GM19452 (cell line): ENCODE results near the gene YIPF5.

Experiments
- ATAC-seq: cut with Tn5 transposase; IDR thresholded peaks from one replicate; pipeline ENCODE4 v1.9.1; 2021; ENCODE audit not compliant: unreplicated experiment

The YIPF5 gene

GRCh38 chr5:144170276-144171024 is at the start of gene YIPF5, which contains the start of gene KCTD16:
Gene YIPF5, minus strand, starts transcription at chr5:144170659. Its CDS starts 704 bp downstream, at chr5:144169955.
Gene KCTD16, plus strand, starts transcription at chr5:144170873.
- ATAC-seq, result peak; percentile 99

GRCh38 chr5:144219869-144220268 is 49.4 kb upstream of the YIPF5 start:
- no peak for ATAC-seq

GRCh38 chr5:144210655-144211054 is 40.2 kb upstream of the YIPF5 start:
- no peak for ATAC-seq

GRCh38 chr5:144209361-144209760 is 38.9 kb upstream of the YIPF5 start:
- ATAC-seq, result no peak

DNA sequence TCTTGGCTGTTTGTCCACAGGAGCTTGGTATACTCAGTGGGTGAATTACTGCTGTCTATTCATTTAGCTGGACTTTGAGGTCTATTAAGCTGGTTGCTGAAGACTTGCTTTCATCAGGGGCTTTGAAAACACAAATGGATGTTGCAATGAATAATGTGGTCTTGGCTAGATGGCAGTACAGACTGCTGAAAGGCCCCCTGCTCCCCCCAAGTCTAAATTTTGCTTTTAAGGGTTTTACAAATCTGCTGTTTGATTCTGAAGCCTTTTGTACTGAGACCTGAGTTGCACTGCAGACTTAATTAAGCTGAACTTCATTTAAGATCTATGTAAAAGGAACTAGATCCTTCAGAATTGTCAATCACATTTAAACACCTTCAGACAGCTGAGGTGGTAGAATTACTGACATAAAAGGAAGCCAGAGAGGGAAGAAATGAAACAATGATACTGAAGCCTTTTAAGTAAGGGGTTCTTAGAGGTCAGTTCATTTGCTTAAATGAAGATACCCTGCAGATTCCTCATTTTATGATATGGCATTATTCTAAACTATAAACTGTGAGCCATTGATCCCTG is 37.5 kb upstream of the YIPF5 start:
- no peak for ATAC-seq

GRCh38 chr5:144206141-144206540 is 35.7 kb upstream of the YIPF5 start:
- ATAC-seq, result no peak

GRCh38 chr5:144205141-144205551 is 34.7 kb upstream of the YIPF5 start:
- no peak for ATAC-seq

DNA sequence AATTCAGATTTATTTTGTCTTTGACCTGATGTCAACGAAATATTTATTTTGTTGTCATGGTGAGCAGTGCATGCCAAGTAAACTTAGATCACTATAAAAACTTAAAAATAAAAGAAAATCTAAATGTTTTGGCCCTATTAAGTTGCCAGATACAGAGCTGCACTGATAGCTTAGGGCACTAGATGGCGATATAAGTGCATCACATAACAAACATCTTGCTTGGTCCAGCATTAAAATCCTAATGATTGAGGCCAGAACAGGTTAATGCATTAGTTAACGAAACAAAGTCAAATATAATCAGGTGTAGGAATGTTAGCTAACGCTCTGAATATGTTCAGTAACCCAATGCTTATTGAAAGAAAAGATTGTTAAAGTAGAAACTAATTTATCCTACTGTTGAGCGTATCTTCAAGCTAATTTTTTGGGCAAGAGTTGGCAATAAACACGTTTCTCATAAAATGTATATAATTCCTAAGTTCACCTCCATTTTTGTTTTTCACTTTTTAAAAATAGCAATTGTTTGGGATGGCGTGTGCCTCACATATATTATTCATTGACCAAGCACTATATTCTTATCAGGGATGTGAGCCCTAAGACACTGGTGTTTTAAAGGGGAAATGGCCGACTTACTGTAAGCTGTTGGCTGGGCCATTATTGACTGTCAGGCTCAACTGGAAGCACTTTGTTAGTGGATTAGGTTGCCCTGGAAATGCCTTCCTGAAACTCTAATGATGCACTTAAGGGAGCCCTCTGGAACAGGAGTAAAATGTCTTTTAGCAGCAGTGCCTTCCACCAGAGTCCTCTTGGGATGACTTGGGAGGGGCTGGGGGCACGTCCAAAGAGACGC is 33.5 kb upstream of the YIPF5 start:
- peak; percentile 80 for ATAC-seq

GRCh38 chr5:144202726-144203125 is 32.3 kb upstream of the YIPF5 start:
- ATAC-seq, result no peak

- ATAC-seq, result no peak
Measured at GRCh38 chr5:144202072-144202471, 31.6 kb upstream of the YIPF5 start.

DNA sequence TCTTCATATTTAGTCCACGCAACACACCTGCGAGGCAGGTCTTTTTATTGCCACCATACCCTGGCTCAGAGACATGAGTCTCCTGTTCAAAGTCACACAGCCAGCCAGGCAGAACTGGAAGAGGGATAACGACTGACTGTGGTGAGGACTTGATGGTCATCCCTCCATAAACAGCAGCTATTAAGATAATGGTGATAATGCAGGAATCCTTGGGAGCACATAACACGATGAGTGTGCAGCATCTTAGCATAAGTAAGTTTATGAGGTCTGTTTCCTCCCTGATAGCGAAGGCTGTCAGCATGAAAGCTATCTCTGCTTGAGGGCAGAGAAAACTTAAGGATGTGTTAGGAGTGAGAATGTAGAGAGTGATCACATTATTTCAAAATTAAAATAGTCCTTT is 31.1 kb upstream of the YIPF5 start:
- ATAC-seq, result no peak

DNA sequence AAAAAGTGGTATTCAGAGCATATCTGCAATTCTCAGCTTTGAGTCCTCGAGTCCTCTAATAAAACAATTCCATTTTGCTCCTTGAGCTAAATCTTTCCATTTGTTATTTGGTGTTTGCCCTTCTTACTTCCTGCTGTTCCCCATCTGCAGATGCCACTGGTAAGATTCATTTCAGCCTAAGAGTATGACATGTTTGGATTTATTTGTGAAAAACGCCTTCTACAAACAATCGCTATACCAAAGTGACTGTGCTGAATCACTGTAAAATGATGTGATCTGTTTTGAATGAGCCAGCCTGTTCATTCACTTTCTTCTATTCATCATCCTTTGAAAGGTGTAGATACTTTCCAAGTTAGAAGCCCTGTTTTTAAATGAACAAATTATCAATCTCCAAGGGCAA is 27.9 kb upstream of the YIPF5 start:
- no peak for ATAC-seq

- no peak for ATAC-seq
Measured at GRCh38 chr5:144196612-144197011, 26.2 kb upstream of the YIPF5 start.

GRCh38 chr5:144195448-144195847 is 25.0 kb upstream of the YIPF5 start:
- no peak for ATAC-seq

GRCh38 chr5:144194144-144194543 is 23.7 kb upstream of the YIPF5 start:
- no peak for ATAC-seq

GRCh38 chr5:144192661-144193060 is 22.2 kb upstream of the YIPF5 start:
- no peak for ATAC-seq

GRCh38 chr5:144191998-144192397 is 21.5 kb upstream of the YIPF5 start:
- ATAC-seq, result peak; percentile 87

GRCh38 chr5:144191531-144191930 is 21.1 kb upstream of the YIPF5 start:
- no peak for ATAC-seq

- peak; percentile 37 for ATAC-seq
Measured at GRCh38 chr5:144189800-144190429, 19.5 kb upstream of the YIPF5 start.

- peak; percentile 79 for ATAC-seq
Measured at GRCh38 chr5:144187699-144188294, 17.3 kb upstream of the YIPF5 start.
